Bone marrow (tissue), 2 donors: ENCODE data around the gene CCDC102A.
"Not testable (repeated sequence)": the region's sequence is repeated elsewhere in the genome, so short reads cannot be mapped to it uniquely, and the experiment has no call there.

Experiments used
- DNase-seq, 2 donors: peaks; one replicate each; lab custom pipeline; 2025; lab: John Stamatoyannopoulos, UW

CCDC102A gene

GRCh38 chr16:57565461-57565860, 29.1 kb upstream of the CCDC102A start:
- DNase-seq = no peak

GRCh38 chr16:57564571-57565270, 28.4 kb upstream of the CCDC102A start:
- DNase-seq = no peak

- no peak for DNase-seq
These were observed 27.4 kb upstream of the CCDC102A start for GRCh38 chr16:57563761-57564160.

GRCh38 chr16:57563487-57563750, 27.0 kb upstream of the CCDC102A start:
- no peak for DNase-seq

- DNase-seq = no peak
These were observed 26.5 kb upstream of the CCDC102A start for GRCh38 chr16:57562669-57563486.

- no peak for DNase-seq
These were observed 25.7 kb upstream of the CCDC102A start for GRCh38 chr16:57562066-57562465.

GRCh38 chr16:57559072-57559790, 22.9 kb upstream of the CCDC102A start:
- no peak for DNase-seq

GRCh38 chr16:57556941-57557541, 20.7 kb upstream of the CCDC102A start:
- DNase-seq = no peak

- DNase-seq = no peak
These were observed 19.5 kb upstream of the CCDC102A start for GRCh38 chr16:57555831-57556230.

GRCh38 chr16:57551057-57551456, 14.7 kb upstream of the CCDC102A start:
- no peak for DNase-seq

GRCh38 chr16:57549730-57550129, 13.4 kb upstream of the CCDC102A start:
- DNase-seq = no peak

GRCh38 chr16:57548408-57548807, 12.0 kb upstream of the CCDC102A start:
- no peak for DNase-seq

GRCh38 chr16:57547524-57547923, 11.2 kb upstream of the CCDC102A start:
- DNase-seq = not testable (repeated sequence)

GRCh38 chr16:57544124-57544653, 7.8 kb upstream of the CCDC102A start:
- peak; percentile 65 to 87 for DNase-seq

GRCh38 chr16:57541754-57542435, 5.5 kb upstream of the CCDC102A start:
- no peak for DNase-seq

GRCh38 chr16:57540906-57541753, 4.8 kb upstream of the CCDC102A start:
- no peak for DNase-seq

- no peak for DNase-seq
These were observed 4.0 kb upstream of the CCDC102A start for GRCh38 chr16:57540387-57540786.

GRCh38 chr16:57539072-57539796, 2.9 kb upstream of the CCDC102A start:
- DNase-seq = peak in 1 of 2 donors; percentile 93

GRCh38 chr16:57538235-57538721, 1.9 kb upstream of the CCDC102A start:
- DNase-seq = no peak
